Epidermal melanocyte (primary cell): Measurements from ENCODE around the gene UBE2D4.
"Not testable (repeated sequence)": the region's sequence is repeated elsewhere in the genome, so short reads cannot be mapped to it uniquely, and the experiment has no call there.

Experiments used
- DNase-seq: peaks from one replicate; pipeline ENCODE4 v3.0.0; 2011; ENCODE audit warnings: low spot score; ENCODE audit not compliant: insufficient read length

The UBE2D4 gene

GRCh38 chr7:43960933-43961332 is 34.7 kb downstream of the UBE2D4 start:
- no peak for DNase-seq

DNA sequence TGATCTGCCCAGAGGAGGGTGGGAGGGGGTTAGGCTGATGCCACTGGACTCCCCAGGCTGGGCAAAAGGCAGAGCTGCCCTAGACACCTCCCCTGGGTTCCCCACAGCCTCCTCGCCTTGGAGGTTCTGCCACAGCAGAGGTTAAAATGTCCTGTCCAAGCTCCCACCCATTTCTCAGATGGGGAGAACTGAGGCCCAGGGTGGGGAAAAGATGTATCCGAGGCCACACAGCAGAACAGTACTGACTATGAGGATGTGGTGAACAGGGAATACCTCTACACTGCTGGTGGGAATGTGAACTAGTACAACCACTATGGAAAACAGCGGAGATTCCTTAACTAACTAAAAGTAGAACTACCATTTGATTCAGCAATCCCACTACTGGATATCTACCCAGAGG is 40.2 kb downstream of the UBE2D4 start:
- DNase-seq = not testable (repeated sequence)

GRCh38 chr7:43968172-43969040 is 42.2 kb downstream of the UBE2D4 start:
- DNase-seq = not testable (repeated sequence)

DNA sequence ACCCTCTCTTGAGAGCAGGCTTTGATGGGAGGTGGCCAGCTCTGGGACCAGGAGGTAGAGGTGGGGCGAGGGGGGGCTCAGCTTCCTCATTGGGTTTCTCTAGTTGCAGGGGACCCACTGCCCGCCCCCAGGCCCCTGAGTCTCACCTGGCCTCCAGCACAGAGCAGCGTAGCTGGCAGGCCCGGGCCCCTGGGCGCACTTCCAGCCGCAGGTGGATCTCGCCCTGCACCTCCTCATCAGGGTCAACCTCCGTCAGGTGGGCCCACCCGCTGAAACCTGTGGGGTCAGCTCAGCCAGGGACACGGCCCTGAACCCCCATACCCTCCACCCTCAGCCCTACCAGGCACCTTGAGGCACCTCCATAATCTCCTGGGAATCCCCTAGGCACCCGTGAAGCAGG is 43.4 kb downstream of the UBE2D4 start:
- not testable (repeated sequence) for DNase-seq

DNA sequence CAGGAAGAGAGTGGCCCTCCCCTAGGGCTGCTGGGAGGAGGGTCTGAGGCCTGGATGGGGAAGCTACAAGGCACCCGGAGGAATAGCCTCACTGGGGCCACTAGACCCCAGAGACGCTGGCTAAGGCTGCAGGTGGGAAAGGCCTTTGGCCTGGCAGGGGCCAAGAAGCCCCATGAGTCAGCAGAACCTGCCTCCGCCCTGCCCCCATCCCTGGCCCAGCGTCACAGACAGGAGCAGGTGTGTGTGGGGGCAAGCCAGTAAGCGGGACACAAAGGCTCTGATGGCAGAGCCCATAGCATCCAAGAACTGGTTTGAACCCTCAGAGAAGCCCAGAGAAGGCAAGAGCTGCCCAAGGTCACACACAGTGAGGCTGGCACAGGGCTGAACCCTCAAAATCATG is 44.5 kb downstream of the UBE2D4 start:
- not testable (repeated sequence) for DNase-seq

- DNase-seq = not testable (repeated sequence)
Observed at GRCh38 chr7:43974033-43974573, 47.9 kb downstream of the UBE2D4 start.

DNA sequence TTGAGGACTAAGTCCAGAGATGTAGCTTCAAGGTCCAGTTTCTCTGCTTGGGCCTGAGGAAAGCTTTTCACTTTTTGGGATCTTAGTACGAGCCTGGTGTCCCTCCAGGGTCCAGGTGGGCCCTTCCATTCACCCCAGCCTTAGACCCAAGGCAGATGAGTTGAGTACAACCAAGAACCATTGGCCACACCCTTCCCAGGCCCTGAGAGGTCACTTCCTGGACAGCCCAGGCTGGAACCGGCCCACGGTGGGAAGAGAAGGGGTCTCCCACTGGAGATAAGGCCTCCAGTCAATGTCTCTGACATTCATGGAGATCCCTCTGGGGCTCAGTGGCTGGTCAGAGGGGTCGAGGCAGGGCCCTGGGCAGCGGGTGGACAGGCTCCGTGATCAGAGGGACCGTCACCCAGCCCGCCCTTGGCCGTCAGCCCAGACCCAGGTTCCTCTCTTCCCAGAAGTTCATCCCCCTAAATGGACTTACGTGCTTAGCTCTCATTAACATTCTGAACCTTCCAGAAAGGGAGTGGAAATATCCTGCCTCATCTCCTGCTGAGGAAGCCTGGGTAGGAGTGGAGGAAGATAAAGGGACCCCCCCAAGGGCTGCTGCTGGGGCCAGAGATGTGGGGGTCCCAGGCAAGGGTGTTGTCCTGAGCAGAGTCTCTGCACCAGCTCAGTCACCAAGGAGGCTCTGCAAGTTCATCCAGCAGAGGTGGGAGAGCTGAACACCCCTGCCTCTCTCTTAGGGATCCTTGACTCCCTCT is 48.7 kb downstream of the UBE2D4 start:
- DNase-seq = not testable (repeated sequence)

DNA sequence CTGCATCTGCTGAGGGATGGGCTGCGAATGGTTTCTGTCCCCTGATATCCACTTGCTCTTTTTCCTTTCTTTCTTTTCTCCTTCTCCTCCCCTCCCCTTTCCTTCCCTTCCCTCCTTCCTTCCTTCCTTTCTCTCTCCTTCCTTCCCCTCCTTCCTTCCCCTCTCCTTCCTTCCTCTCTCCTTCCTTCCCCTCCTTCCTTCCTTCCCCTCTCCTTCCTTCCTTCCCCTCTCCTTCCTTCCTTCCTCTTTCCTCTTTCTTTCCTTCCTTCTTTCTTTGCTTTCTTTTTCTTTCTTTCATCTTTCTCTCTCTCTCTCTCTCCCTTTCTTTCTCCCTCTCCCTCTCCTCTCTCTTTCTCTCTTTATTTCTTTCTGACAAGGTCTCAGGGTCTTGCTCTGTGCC is 51.3 kb downstream of the UBE2D4 start:
- no peak for DNase-seq

DNA sequence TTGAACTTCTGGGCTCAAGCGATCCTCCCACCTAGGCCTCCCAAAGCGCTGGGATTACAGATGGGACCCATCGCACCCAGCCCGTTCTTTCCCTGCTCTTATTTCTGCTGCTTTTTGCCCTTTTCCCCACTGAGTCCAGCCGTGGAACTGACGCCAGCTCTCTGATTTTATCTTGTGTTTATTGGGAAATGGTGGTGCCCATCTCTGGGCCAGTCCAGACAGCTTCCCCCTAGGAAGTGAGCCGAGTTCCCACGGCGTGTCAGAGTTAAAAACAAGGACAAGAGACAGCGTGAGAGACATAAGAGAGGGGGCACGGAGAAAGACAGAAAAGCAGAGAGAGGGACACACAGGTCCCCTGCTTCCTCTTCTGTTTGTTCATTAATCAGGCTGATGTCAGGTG is 51.9 kb downstream of the UBE2D4 start:
- DNase-seq = not testable (repeated sequence)

DNA sequence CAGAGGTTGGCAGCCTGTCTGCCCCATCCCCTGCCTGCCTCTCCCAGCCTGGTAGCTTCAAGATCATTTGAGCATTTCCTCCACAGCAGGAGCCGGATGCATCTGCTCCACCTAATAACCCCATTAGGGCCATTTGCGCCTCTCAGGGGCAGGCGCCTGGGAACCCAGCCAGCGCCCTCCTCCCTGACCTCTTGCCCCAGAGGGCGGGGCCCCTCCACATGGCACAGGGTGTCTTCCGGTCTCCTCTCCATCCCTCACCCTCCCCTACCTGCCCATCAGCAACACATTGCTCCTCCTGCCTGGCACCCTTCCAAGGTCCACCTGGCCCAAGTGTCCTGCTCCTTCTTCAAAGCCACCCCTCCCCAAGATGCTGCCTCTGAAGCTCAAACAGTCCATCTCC is 56.6 kb downstream of the UBE2D4 start:
- not testable (repeated sequence) for DNase-seq

DNA sequence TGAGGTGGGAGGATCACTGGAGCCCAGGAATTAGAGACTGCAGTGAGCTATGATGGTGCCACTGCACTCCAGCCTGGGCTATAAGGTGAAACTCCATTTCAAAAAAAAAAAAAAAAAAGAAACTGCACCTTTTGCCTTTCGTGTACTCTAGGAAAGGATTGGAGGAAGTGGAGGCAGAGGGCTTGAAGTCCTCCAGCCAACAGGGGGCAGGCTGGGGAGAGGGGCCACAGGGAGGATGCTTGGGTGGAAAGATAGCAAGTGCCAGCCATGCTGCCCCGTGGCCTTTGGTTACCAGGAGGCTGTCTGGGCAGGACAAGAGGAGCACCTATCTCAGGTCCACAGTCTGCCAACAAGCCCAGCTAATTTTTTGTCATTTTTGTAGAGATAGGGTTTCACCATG is 57.5 kb downstream of the UBE2D4 start:
- DNase-seq = not testable (repeated sequence)

DNA sequence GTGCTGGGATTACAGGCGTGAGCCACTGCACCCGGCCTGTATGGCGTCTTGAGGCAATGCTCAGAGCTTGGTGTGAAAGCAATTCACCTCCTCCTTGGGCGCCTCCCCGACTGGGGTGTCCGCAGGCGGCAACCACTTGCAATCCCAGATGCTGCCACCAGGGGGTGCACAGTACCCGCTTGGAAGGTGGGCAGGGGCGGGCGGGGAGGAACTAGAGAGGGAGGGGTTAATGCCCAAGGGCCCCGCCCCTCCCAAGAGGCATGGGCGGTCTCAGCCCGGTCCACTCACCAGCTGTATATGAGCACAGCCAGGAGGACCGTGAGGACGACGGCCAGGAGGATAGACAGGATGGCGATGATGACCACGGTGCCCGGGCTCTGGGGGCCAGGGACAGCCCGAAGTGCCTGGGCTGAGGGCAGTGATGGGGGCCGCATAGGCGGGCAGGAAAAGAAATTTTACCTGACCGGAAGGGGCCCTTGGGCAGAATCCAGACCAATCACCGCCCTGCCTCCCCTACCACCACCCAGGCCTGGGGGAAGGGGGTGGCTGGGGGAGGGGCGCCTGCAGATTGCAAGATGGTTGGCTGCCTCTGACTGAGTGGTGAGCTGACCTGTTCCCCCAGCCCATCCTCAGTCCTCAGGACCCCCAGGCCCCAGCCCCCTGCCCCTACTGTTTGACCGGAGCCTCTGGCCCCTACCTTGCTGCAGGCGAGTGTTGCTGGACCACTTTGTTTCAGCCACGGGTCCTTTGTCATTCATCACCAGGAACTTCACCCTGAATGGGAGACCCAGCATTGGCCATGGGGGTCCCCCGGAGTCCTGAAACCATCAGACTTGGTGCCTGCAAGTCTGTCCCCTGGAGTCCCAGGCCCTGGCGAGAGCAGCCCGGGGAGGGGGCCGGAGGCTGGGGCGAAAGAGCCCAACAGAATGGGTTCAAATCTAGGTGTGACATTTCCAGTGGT is 59.9 kb downstream of the UBE2D4 start:
- DNase-seq = not testable (repeated sequence)

GRCh38 chr7:43987476-43987875 is 61.2 kb downstream of the UBE2D4 start:
- DNase-seq = not testable (repeated sequence)

- DNase-seq = not testable (repeated sequence)
Observed at GRCh38 chr7:43990011-43990585, 63.9 kb downstream of the UBE2D4 start.

DNA sequence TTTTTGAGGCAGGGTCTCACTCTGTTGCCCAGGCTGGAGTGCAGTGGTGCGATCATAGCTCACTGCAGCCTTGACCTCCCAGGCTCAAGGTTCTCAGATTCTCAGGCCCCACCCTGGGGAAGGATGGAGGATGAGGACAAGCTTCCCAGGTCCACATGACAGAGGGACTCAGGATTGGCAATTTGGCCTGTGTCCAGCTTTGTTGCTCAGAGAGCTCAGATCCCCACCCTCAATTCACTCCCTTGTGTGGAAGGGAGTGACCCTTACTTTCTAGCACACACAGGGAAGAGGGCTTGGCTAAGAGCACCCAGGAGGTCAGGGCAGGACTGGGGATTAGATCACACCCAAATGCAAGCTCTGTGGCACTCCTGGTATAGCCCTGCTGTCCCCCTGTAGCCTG is 64.6 kb downstream of the UBE2D4 start:
- not testable (repeated sequence) for DNase-seq

DNA sequence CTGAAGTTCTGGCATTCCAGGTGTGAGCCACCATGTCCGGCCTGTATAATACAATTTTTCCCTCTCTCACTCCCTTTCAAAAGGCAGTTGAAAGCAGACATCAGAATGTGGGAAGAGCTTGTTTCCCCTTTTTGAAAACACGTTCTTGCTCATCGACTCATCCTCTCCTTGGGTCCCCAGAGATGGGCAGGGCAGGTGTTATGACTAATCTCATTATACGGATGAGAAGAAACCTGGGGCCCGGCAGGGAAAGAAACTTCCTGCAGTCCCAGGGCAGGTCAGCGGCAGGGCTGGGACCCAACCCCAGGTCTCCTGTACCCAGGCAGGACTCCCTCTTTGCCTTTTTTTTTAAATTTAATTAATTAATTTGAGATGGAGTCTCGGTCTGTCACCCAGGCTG is 66.7 kb downstream of the UBE2D4 start:
- DNase-seq = not testable (repeated sequence)

- DNase-seq = not testable (repeated sequence)
Observed at GRCh38 chr7:43994681-43995080, 68.4 kb downstream of the UBE2D4 start.

DNA sequence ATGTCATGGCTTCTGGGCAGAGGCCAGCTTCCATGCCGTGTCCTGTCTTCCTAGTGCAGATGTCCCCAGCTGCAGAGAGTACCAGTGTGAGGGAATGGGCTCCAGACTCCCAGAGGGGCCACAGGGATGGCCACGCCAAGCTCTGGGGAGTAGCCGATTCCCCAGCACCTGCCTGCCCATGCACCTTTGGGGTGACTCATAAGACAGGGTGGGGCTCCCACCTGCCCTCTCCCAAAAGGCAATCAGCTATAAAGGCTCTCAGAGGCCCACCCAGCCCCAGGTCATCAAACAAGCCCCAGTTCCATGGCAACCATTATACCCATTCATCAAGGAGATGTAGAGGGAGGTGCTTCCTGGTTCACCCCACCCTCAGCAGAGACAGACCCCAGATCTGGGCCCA is 71.3 kb downstream of the UBE2D4 start, which contains the start of gene SPDYE1:
TSS of gene SPDYE1 (plus strand) at position 366 of the 400 bp plus-strand sequence. CDS start 2,053 bp downstream, outside the sequence.
- DNase-seq = not testable (repeated sequence)
